ENCODE data around the gene KLHL35.

Gene KLHL35, protein sequence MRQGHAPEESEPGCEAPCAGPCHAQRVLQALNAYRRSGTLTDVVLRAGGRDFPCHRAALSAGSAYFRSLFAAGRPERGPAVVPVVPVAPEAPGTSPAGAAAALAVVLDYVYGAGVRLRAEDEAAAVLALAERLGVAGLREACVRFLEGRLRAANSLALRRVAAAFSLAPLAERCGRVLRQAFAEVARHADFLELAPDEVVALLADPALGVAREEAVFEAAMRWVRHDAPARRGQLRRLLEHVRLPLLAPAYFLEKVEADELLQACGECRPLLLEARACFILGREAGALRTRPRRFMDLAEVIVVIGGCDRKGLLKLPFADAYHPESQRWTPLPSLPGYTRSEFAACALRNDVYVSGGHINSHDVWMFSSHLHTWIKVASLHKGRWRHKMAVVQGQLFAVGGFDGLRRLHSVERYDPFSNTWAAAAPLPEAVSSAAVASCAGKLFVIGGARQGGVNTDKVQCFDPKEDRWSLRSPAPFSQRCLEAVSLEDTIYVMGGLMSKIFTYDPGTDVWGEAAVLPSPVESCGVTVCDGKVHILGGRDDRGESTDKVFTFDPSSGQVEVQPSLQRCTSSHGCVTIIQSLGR

DNA sequence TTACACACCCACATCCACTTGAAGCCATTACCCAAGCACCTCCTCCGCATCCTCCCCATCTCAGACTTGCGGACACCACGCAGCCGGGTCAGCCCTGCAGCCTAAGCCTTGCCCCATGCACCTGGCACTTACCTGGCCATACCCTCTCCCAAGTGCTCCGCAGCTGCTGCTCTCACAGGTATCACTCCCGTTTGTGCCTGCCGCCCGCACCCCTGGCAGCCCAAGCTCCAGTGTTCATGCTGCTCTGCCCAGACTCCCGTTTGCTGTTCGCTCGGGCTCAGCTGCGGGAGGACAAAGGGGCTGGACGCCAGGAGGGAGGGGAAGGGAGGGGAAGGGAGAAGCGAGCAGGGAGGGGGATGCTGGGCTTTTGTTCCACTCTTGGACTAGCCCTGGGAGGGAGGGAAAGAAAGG lies at the start of gene KLHL35:
TSS of gene KLHL35 (minus strand) at position 293 of the 411 bp plus-strand sequence. CDS start 2,574 bp downstream, outside the sequence.
- no peak for DNase-seq (ENCODE audit: low spot score)

DNA sequence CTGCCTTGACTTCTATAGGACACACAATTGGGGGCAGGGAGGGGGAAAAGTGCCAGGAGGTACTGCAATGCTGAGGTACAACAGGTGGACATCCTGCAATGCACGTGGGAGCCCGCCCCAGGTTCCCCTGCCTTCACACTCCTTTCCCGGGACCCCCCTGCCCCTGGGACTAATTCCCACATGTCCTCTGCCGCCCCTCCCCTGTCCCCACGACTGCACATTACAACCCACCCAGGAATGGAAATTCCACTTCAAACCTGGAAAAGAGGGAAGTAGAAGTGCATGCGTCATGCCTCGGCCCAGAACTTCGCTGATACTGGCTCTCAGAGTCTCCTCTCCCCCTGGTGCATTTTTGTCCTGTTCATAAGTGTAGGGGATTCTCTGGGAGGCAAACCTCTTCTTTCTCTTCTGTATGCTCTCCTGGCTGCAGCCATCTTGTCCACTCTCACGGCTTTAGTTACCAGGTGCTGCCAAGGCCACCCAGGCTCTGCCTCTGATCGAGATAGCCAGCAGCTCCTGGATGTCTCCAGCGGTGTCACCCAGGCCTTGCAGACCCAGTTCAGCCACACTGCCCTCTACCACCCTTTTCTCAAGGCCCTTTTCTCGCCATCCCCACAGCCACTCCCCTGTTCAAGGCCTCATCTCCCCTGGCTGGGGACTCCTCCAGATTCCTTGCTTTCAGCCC lies 49.1 kb upstream of the KLHL35 start:
- DNase-seq (ENCODE audit: low spot score), result no peak

DNA sequence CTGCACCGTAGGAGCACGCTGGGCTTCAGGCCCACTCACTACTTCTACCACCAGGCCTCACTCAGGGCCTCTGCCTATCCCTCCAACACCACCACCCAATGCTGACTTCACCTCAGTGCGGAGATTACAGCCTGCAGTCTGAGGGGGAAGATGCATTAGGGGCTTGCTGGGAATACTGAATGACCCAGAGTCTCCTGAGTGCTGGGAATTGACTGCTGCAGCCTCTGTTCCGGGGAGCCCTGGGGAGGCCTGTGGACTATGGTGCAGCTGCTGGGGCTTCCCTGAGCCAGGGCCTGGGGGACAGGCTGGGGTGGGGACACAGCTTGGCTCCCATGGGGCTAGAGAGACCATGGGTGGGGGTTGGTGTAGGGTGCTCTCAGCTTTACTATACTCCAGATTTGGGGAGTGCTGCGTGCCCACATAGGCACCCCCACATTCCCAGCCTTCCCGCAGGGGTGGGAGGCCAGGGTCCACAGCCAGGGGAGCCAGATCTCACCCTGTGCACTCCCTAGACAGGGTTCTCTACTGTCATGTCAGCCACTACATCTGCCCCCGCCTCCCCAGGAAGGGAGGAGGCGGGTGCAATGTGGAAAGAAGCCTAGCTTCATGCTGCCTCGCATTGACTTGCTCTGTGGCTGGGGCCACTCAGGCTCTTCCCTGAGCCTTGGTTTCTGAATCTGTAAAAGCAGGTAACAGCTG lies 48.4 kb upstream of the KLHL35 start:
- no peak for DNase-seq (ENCODE audit: low spot score)

DNA sequence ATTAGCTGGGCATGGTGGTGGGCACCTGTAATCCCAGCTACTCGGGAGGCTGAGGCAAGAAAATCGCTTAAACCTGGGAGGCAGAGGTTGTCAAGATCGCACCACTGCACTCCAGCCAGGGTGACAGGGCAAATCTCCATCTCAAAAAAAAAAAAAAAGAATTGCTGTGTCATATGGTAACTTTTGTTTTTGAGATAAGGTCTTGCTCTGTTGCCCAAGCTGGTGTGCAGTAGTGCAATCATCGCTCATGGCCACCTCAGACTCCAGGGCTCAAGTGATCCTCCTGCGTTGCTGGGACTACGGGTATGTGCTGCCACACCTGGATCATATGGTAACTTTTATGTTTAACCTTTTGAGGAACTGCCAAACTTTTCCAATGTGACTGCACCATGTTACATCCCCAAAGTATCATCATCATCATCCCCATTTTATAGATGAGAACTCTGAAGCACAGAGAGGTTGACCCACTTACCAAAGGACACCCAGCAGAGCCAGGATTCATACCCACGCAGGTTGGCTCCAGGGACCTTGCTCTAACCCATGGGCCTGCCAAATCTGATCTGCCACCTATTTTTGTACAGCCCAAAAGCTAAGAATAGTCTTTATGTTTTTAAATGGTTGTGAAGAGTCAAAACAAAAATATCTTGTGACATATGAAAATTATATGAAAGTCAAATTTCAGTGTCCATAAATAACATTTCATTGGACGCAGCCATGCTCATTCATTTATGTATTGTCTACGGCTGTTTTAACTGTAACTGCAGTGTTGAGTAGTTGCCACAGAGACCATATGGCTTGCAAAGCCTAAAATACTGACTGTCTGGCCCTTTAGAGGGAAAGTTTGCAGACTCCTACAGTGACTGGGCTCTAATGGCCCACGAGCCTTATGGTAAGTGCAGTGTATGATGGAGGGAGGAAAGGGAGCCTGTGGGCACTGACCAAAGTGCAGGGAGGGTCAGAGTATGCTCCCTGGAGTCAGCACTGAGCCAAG lies 47.5 kb upstream of the KLHL35 start:
- DNase-seq (ENCODE audit: low spot score), result peak; percentile 60

DNA sequence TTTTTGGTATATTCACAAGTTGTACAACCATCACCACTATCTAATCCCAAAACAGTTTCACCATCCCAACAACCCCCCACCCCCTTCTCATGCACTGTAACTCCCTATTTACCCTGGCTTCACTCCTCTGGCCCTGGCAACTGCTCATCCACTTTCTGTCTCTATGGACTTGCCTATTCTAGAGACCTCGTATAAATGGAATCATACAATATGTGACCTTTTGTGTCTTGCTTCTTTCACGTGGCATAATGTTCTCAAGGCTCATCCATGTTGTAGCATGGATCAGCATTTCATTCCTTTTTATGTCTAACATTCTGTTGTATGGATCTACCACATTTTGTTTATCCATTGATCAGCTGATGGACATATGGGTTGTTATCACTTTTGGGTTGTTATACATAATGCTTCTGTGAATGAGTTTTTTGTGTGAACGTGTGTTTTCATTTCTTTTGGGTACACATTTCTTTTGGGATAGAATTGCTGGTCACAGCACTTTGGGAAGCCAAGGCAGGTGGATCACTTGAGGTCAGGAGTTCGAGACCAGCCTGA lies 46.7 kb upstream of the KLHL35 start:
- DNase-seq (ENCODE audit: low spot score), result no peak

DNA sequence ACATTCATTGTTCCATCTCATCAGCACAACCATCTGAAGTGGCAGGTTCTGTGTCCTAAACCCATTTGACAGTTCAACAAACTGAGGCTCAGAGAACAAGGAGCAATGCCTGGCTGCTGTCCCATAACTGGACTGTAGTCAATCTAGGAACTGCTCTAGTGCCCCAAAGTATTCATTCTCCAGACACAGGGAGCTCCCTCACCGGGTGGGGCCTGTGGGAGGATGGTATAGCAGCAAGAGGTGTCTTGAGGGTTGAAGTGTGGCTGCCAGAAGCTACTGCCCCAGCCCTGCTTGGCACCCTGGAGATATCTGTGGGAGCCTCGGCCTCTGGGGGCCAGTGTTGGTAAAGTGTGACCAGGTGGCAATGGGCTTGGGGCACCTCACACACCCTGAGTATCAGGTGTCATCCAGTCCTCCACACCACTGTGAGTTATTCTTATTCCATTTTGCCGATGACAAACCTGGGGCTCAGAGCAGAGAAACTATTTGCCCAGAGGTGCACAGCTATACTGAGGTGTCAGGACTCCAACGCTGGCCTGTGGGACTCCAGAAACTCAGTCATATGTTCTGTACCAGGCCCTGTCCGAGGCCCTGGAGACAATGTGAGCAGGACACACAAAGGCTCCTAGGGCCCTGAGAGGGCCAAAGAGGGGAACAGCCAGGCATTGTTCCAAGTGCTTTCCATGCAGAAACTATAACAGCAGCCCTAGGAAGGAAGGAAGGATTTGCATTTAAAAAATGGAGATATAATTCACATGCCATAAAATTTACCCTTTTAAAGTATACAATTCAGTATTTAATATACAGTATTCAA lies 46.0 kb upstream of the KLHL35 start:
- DNase-seq (ENCODE audit: low spot score), result no peak

DNA sequence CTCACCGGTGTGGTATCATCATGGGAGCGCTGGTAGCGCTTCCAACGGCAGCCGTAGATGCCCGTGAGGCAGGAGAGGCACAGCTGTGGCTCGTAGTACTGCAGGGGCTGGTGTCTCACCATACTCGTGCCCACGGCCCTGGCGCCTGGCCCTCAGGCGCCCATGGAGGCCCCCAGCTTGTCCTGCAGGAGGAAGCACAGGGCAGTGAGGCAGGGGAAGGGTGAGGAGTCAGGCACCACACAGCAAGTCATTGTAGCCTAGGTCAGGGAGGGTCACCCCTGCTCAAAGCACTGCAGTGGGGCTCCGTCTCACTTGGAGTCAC lies 44.6 kb upstream of the KLHL35 start:
- DNase-seq (ENCODE audit: low spot score), result no peak

DNA sequence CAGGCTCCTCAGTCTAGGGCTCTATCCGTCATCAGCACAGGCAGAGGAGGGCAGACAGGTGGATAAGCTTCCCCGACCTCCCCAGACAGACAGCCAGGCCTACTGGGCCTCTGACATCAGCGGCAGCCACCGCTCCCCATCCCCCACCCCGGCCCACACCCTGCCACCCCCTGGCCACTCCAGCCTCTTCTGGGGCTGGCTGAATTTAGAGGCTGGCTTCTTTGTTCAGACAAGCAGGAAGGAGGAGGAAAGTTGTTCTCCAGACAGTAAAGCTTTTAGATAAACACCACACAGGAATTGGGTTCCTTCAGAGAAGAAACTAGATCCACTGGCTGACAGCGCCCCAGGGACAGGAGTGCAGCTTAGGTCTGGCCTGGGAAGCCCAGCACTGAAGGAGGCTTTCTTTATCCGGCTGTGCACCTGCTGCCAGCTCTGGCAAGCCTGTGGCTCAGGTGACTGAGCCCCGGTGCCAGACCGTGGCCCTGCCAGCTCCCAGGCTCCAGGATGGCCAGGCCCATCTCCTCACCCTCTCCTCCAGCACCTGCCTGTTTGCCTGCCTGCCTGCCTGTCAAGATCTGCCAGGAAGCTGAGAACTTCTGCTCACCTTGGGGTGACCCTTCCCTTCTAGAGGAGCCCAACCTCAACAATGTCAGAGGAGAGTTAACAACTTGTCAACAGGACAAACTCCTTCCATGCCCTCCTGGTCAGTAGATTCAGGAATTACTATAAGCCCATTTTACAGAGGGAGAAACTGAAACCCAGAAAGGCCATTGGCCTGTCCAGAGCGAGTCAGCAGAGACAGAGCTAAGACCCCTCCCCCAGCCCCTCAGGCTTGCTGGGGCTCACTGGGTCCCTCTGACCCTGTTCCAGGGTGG lies 44.0 kb upstream of the KLHL35 start:
- peak; percentile 95 for DNase-seq (ENCODE audit: low spot score)

DNA sequence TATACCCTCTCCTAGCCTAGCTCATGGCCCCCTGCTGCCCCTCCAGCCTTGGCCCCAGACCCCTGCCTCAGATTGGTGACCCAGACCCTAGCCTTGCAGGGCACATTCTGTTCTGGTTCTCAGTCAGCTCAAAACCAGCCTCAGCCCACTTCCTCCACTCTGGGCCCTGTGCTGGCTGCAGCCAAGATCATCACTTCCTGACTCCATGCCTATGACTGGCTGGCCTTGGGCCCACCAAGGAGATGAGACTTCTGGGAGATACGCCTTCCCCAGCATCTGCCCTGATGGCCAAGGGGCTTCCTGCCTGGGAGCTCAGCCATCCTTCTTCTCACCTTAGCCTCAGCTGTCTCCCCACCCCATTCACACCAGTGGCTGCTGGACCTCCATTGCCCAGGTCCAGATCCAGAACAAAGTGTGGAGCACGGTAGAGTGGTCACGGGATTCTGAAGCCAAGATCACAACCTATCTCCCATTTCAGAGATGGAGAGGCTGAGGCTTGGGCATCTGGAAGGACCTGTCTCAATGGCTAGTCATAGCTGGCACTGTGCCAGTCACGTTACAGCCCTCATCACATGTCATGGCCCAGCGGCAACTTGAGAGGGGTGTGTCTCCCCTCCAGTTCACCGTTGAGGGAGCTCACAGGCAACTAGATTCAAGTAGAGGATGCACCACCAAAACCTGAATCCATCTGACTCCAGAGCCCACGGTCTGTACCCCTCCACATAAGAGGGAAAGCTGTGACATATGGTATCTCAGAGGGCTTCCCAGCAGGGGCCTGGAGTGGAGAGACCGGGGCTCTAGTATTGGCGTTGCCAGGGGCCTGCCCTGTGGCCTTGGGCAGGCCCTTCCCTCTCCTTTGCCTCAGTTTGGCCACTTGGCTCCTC lies 43.0 kb upstream of the KLHL35 start:
- DNase-seq (ENCODE audit: low spot score), result peak; percentile 39

DNA sequence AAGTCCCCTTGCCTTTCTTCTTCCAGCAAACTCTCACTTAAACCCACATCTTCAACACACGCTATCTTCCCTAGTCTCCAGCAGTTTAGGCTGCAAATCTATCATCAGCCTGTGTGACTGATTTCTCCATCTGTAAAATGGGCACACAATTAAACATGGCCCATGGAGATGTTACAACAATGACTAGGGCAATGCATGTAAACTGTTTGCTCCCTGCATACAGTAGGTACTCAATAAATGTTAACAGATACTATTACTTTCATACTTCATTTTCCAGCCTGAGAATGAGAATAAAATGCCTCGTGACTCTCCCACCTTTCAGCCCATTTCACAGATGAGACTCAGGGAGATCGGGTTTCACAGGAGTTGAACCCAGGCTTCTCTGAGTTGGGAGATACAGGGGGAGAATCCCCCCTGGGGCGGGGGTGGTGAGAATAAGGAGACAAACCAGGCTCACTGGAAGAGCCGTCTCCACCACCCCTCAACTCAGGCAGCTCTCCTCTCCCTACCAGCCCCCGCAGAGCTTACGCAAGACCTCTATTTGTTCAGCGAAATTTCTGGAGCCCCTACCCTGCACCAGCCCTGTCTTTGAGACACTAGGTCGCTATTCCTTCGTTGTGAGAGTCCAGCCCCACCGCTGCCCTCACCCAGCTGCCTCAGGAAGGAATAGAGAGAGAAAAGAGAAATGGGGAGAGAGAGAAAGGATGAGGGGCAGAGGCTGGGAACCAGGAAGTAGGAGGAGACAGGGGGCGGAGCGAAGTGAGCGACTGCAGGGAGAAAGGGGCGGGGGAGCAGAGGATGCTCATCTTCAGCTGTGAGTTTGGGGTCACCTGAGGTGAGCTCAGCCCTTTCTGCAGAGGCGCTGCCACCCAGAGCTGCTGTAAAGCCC lies 42.1 kb upstream of the KLHL35 start:
- DNase-seq (ENCODE audit: low spot score), result no peak

DNA sequence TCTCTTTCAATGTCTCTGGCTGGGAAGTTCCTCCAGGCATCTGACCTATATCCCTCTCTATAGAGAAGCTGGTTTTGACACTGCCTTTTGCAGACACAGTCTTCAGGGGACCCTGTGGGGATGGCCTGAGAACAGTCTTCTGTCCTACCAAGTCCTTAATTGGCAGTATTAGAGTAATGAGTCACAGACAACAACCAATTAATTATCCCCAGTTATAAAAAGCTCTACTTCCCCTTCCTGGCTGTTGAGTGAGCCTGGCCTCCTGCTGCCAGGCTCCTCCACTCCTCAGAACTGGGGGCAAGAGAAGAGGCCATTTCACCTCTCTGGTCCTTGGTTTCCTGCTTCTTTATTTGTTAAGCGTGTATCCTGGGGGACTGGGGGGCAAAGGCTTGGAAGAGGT lies 41.2 kb upstream of the KLHL35 start:
- no peak for DNase-seq (ENCODE audit: low spot score)

DNA sequence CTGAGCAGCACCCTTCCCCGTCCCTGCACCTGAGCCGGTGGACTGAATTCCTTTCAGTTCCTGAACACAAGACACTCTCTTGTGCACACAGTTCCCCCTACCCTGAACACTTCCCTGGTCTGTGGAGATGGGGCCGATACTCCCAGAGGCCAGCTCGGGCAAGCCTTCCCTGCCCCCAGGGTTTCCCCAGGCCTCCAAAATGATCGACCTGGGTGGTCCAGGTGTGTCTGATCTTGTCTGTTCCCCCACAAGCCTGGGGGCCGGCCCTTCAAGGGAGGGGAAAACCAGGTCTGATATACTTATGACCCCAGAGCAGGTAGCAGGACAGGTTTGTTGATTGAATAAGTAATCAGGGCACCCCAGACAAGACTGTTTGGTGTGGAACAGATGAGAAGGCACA lies 40.7 kb upstream of the KLHL35 start:
- DNase-seq (ENCODE audit: low spot score), result no peak

DNA sequence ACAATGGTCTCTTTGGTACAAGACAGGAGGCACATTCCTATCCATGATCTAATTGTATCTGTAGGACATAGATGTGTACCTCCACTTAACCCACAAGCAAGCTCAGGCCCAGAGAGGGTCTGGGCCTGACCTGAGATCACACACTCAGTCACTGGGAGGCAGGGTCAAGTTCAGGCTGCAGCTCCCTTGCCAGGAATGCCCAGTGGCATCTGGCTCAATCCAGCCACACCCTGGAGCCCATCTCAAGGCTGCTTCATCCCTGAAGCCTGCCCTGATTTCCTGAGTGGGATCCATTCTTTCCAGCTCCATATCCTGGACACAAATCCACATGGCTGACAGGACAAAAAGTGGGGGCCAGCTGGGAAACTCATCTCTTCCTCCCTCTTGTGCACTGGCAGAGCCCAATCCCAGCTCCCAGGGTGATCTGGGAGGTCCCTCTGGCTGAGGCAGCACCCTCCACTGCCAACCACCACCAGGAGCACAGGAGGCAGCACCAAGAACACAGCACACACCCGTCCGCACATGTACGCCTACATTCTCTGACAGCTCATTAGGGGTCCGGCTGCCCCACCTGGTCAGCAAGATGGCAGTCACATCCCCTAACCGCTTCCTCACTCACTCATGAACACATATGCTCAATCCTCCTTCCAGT lies 39.2 kb upstream of the KLHL35 start:
- no peak for DNase-seq (ENCODE audit: low spot score)

DNA sequence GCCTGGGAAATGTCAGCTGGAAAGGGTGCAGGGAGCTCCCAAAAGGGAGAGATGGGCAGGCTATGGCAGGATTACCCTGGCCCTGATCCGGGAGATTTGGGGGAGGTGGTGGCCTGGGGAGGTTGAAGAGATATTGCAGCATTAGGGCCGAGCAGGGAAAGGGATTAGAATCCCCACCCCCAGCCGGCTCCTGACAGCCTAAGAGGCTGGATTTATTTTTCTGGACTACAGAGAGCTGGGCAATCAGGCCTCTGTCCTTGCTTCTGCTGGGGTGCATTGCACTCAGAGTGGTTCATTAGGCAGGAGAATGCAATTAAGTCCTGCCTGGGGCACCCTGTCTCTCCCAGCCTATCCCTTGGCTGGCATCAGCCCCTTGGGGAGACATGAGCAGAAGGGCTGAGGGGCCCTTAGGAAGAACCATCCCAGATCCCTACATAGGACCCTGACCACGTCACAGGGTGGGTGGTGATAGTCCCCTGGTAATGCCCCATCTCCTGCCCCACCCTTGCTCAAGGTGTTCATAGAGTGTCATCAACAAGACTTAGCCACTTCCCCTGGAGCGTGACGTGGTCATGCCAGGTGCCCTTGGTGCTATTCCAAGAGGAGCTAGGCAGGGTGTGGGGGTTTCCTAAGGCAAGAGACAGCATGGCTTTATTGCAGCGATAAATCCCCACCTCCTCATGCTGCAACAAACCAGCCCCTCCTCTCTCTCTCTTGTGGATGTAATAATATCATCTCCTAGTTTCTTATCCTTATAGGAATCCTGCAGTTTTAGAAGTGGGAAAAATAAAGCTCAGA lies 38.4 kb upstream of the KLHL35 start:
- no peak for DNase-seq (ENCODE audit: low spot score)

DNA sequence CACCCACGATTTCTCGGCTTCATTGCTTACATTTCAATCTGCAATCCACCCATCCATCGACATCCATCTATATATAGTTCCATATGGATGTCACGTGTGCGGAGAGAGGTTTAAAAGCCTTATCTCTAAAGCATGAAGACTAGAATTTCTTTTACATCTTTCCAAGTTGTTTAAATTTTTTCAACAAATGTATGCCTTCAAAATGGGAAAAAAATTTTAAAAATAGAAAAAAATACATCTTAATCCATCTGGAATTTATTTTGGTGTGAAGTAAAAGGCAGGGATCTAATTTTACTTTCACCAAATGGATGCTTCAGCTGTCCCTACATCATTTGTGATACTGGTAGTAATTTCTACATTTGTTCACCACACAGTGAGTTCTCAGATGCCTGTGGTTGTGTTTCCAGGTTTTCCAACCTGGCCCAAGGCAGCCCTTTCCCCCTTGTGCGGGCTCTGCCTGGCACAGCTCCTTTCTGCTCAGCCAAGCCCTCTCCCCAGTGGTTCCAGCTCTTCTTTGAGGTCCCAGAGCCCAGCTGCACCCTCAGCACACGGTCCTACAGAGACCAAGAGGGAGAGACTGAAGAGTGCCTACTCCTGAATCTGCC lies 37.6 kb upstream of the KLHL35 start:
- no peak for DNase-seq (ENCODE audit: low spot score)
